ENCODE measurements around the gene PPP1R12B. TPM values are rescaled to one million over a fixed set of nuclear protein-coding genes. Genes with fewer than 3 reads are reported as not detected.
"Not testable (repeated sequence)": the region's sequence is repeated elsewhere in the genome, so short reads cannot be mapped to it uniquely, and the experiment has no call there.

PPP1R12B gene
- total RNA-seq, 1 donor from 2014 or later, result 49.1 TPM

GRCh38 chr1:202479661-202480060 is 131.2 kb downstream of the PPP1R12B start:
- H3K4me1 ChIP-seq; DNase-seq; H3K36me3 ChIP-seq; H3K27ac ChIP-seq; intact Hi-C loops (cut with DNase I); H3K9me3 ChIP-seq; H3K27me3 ChIP-seq; H3K4me3 ChIP-seq: not testable (repeated sequence)
- ATAC-seq, result peak; percentile 8

GRCh38 chr1:202480640-202481039 is 132.1 kb downstream of the PPP1R12B start:
- H3K27me3 ChIP-seq; H3K36me3 ChIP-seq; H3K4me3 ChIP-seq; DNase-seq; H3K27ac ChIP-seq; H3K9me3 ChIP-seq; intact Hi-C loops (cut with DNase I); H3K4me1 ChIP-seq; ATAC-seq: not testable (repeated sequence)

DNA sequence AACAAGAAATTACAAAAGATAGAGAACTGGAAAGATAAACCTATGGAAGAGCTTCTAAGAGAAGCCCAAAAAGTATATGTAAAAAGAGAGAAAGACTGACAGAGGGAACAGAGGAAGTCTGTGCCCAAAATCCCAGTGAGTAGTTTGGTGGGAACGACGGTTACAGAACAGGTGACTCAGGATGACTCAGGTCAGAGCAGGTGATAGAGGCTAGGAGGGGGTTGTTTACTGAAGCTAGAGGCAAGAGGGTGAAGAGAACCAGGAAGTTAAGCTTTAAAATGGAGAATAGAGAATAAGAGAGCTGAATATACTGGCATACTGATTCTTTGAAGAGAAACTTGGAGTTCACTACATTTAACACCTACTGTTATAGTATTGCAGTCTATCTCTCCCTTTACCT is 134.9 kb downstream of the PPP1R12B start:
- DNase-seq; intact Hi-C loops (cut with DNase I); H3K9me3 ChIP-seq; H3K4me3 ChIP-seq; H3K27ac ChIP-seq; H3K36me3 ChIP-seq; ATAC-seq; H3K27me3 ChIP-seq; H3K4me1 ChIP-seq: not testable (repeated sequence)

DNA sequence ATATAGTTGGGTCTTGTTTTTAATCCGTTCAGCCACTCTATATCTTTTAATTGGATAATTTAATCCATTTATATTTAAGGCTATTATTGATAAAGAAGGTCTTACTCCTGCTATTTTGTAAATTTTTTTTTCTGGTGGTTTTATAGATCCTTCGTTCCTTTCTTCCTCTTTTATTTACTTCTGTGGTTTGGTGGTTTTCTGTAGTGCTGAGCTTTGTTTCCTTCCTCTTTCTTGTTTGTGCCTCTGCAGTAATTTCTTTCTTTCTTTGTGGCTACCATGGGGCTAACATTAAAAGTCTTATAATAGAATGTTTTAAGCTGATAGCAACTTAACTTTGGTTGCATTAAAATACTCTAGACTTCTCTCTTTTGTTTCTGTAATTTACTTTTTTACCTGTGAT is 135.5 kb downstream of the PPP1R12B start:
- DNase-seq; intact Hi-C loops (cut with DNase I); H3K27me3 ChIP-seq; H3K4me1 ChIP-seq; H3K27ac ChIP-seq; H3K36me3 ChIP-seq; H3K9me3 ChIP-seq; H3K4me3 ChIP-seq: not testable (repeated sequence)
- ATAC-seq, result peak; percentile 45

GRCh38 chr1:202484820-202485219 is 136.3 kb downstream of the PPP1R12B start:
- ATAC-seq; H3K27ac ChIP-seq; H3K4me1 ChIP-seq; intact Hi-C loops (cut with DNase I); DNase-seq; H3K4me3 ChIP-seq; H3K9me3 ChIP-seq; H3K27me3 ChIP-seq: not testable (repeated sequence)
- peaks cover 11% of the 10 kb centered on the region for H3K36me3 ChIP-seq

GRCh38 chr1:202488178-202488649 is 139.7 kb downstream of the PPP1R12B start:
- H3K4me3 ChIP-seq; DNase-seq; intact Hi-C loops (cut with DNase I); ATAC-seq; H3K9me3 ChIP-seq; H3K27ac ChIP-seq; H3K27me3 ChIP-seq; H3K4me1 ChIP-seq: not testable (repeated sequence)
- H3K36me3 ChIP-seq, result peaks cover 15% of the 10 kb centered on the region

- H3K27me3 ChIP-seq; H3K4me1 ChIP-seq; ATAC-seq; H3K27ac ChIP-seq; DNase-seq; intact Hi-C loops (cut with DNase I); H3K4me3 ChIP-seq; H3K9me3 ChIP-seq: not testable (repeated sequence)
- H3K36me3 ChIP-seq, result peaks cover 15% of the 10 kb centered on the region
Measured at GRCh38 chr1:202489101-202489500, 140.6 kb downstream of the PPP1R12B start.

DNA sequence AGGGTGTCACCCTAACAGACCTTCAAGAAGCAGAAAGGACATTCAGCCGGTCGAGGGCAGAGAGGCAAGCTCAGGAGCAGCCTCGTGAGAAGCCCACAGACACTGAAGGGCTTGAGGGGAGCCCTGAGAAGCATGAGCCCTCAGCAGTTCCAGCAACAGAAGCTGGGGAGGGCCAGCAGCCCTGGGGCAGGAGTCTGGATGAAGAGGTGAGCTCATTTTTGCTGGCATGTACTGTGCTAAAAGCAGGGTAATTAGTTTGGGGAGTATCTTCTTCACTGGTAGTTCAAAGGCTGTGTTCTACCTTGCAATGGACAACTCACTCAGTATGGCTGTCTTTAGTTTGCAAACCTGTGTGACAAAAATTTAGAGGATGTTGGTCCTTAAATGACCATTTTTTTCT is 144.6 kb downstream of the PPP1R12B start:
- intact Hi-C loops (cut with DNase I); H3K4me3 ChIP-seq; DNase-seq; H3K4me1 ChIP-seq; ATAC-seq; H3K27ac ChIP-seq; H3K27me3 ChIP-seq; H3K9me3 ChIP-seq: not testable (repeated sequence)
- H3K36me3 ChIP-seq, result peaks cover 42% of the 10 kb centered on the region

DNA sequence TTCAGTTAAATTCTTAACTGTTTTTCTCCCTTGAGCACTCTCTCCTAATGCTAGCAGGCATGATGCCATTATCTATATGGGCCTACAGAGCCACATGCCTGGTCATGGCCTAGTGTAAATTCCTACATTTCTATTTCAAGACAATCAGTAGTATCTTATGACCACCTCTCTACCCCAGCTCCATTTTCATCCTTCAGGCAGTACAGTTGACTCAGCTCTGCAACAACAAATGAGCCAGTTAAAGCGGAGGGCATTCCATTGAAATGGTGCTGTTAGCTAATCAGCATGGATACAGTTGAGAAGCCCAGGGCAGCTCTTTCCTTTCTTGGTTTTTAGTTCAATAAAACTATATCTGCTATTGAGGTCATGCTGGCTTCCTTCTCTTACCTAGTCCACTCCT is 150.0 kb downstream of the PPP1R12B start:
- no peaks in the 10 kb centered on the region for H3K4me1 ChIP-seq
- intact Hi-C loops (cut with DNase I), result no loop called here
- ATAC-seq (no peak), DNase-seq (no peak)
- no peak overlapping the region for H3K4me3 ChIP-seq
- H3K27ac ChIP-seq, result no peak overlapping the region
- no peaks in the 10 kb centered on the region for H3K27me3 ChIP-seq
- no peaks in the 10 kb centered on the region for H3K9me3 ChIP-seq
- TF ChIP-seq, protein P1, sequence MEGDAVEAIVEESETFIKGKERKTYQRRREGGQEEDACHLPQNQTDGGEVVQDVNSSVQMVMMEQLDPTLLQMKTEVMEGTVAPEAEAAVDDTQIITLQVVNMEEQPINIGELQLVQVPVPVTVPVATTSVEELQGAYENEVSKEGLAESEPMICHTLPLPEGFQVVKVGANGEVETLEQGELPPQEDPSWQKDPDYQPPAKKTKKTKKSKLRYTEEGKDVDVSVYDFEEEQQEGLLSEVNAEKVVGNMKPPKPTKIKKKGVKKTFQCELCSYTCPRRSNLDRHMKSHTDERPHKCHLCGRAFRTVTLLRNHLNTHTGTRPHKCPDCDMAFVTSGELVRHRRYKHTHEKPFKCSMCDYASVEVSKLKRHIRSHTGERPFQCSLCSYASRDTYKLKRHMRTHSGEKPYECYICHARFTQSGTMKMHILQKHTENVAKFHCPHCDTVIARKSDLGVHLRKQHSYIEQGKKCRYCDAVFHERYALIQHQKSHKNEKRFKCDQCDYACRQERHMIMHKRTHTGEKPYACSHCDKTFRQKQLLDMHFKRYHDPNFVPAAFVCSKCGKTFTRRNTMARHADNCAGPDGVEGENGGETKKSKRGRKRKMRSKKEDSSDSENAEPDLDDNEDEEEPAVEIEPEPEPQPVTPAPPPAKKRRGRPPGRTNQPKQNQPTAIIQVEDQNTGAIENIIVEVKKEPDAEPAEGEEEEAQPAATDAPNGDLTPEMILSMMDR (IDR thresholded peaks at IDR 0.05), result no peak
- H3K36me3 ChIP-seq, result peaks cover 38% of the 10 kb centered on the region

DNA sequence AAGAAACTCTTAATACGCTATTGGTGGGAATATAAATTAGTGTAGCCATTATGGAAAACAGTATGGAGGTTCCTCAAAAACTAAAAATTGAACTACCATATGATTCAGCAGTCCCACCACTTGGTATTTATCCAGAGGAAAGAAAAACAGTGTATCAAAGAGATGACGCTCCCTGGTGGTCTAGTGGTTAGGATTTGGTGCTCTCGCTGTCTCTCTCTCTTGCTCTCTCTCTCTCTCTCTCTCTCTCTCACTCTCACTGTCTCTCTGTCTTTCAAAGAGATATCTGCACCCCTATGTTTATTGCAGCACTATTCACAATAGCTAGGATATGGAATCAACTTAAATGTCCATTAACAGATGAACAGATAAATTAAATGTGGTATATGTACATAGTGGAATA is 151.5 kb downstream of the PPP1R12B start:
- H3K9me3 ChIP-seq; H3K4me3 ChIP-seq; DNase-seq; H3K27me3 ChIP-seq; intact Hi-C loops (cut with DNase I); H3K4me1 ChIP-seq; H3K27ac ChIP-seq; ATAC-seq: not testable (repeated sequence)
- H3K36me3 ChIP-seq, result peaks cover 40% of the 10 kb centered on the region

Measured in upper lobe of right lung (tissue), 1 donor.